LoVo (cell line): ENCODE results near the gene PYGB.

Experiments used
- DNase-seq: peaks from one replicate; pipeline ENCODE4 v3.0.0-alpha.2; 2016; ENCODE audit warnings: low spot score

The PYGB gene

DNA sequence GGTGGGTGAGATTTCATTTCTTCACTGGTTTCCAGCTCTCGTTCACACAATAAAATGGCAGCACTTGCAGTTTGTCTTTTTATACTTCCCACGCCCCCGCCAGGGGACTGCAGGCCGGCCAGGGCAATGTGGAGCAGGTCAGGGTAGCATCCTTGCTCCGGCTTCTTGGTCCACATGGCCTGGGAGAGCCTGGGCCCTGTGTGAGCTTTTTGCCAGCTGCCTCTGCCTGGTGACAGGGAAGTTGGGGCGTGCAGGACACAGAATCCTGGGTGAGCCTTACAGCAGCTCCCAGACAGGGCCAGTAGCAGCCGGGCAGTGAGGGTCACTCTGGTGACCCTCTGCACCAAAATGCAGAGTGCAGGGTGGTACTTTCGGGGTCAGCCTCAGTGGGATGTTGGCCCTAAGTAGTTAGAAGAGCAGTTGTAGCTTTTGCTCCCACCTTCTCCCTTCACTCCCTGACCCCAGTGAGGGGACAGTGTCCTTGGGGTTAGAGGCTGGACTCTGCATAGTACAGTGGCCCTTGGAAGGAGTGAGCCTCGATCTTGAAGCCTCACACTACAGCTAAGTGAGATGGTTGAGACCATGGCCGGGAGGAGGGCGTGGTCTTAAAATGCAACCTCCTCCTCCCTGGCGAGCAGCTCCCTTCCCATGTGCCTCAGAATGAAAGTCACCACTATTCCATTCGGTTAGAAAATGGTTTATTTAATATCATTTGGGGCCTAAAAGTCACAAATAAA is 23.8 kb downstream of the PYGB start:
- no peak for DNase-seq

DNA sequence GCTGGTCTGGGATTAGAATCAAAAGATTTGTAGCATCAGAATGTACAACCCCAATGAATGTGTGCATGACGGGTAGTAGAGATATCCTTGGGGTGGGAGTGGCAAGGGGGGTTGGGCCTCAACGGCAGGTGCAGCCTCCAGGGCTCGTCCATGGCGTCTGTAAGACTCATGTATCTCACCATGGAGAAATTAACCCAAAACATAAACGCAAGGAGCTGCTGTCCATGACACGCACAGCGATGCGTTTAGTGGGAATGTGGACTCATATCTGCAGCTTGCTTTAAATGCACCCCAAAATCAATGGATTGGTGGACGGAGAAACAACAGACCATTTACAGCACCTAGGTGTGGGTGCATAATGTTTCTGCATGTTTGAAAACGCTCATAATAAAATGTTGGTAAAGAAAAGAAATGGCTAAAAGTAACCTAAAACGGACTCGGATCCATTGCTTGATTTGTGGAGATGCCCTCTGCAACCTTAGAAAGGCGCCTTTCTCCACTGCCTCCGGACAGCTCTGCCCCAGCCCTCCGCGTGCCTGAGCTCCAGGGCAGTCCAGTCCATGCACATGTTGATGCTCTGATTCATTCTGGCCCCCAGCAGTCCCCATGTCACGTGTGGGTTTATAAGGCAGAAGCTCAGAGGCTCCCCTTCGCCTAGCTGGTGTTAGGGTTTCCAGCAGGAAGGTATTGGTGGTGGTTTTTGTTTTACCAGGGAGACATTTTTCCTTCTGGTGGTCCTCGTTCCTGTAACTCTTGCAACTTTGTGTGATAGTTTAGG is 24.5 kb downstream of the PYGB start:
- no peak for DNase-seq

DNA sequence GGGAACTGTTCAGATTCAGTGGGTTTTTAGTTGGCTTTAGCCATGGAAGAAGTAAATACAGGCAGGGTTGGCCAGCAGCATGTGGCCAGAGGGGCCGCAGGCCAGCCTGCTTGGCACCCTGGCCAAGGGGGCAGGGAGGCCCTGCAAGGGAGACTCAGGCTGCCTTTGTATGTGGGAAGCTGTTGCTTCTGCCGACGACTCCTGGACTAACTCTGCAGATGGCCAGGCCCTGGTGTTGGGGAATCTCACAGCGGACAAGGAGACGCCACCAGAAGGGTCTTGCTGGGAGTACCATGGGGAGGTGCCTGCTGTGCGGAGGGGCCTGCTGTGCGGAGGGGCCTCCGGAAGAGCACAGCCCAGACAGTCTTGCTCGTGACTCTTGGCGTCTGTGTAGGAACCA is 25.2 kb downstream of the PYGB start:
- DNase-seq, result no peak

DNA sequence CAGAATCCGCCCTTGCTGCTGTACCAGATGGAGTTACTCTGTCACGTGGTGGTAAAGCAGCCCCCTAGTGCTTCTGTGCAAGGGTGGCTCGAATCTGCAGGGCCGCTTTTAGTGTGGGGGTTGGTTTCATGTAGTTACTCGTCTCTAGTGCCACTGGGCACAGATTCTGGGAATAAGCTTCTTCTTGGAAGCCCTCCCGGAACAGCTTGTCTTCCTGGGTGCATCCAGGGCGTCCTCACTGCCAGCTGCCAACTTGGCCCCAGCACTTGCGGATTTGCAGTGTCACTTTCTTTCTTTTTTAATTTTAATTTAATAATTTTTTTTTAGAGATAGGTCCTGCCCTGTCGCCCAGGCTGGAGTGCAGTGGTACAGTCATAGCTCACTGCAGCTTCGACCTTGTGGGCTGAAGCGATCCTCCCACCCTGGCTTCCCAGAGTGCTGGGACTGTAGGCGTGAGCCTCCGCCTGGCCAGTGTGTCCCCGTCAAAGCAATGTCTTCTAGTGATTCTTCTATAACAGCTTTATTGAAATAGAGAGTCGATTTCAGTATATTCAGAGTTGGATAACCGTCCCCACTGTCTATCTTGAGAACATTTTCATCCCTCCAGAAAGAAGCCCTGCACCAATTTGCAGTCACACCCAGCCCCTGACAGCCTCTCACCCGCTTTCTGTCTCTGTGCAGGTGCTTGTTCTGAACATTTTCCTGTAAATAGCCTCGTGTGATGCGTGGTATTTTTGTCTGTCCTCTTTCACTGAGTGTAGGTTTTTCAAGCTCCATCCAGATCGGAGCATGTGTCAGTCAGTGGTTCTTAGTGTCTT is 25.9 kb downstream of the PYGB start:
- DNase-seq, result no peak

DNA sequence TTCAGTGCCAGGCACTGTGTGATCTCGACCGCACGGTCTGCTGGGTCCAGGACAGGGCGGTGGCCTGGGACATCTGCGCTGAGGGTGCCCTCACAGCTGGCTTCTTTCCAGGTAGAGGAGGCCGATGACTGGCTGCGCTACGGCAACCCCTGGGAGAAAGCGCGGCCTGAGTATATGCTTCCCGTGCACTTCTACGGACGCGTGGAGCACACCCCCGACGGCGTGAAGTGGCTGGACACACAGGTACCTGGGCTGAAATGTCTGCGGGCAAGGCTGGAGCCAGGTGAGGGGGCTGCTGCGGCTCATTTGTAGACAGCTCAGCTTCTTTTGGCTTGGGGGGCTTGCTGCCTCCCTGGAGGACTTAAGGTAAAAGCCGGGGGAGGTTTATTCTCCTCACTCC is 26.6 kb downstream of the PYGB start:
- no peak for DNase-seq

DNA sequence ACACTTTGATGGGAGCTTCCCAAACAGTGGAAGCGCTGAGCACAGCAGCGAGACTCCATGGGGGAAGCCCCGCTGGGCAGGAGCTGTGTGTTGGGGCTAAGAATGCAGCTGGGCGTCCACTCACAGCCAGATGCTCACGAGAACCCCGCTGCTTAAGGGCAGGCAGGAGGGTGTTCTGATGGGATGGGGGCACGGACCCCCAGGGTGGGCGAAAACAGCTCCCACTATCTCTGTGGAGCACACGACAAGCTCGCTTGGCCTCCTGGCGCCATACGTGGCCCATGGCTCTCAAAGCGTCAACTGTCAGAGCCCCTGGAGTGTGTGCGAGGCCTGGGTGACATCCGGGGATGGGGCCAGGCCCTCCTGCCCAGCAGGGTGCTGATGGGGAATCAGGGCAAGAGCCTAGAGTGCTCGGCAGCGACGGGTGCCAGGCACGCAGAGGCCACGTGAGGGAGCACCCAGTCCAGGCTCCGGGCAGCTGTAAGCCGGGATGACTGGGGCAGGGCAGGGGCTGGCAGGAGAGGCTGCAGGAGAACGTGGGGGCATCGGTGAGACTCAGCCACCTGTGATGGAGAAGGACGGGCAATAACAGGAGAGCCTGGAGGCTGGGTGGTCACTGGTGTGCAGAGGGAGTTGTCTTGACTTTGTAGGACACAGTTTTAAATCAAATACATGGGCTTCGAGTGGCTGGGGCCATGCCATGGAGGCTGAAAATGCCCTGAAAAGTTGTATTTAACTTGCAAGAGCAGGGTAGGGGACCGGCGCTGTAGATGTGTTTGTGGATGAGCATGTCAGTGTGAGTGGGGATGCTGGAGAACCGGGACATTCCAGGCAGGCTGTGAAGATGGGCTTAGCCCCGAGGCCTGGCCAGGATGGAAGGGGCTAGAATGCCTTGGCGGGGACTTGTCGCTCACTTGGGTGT is 27.3 kb downstream of the PYGB start:
- DNase-seq, result no peak

DNA sequence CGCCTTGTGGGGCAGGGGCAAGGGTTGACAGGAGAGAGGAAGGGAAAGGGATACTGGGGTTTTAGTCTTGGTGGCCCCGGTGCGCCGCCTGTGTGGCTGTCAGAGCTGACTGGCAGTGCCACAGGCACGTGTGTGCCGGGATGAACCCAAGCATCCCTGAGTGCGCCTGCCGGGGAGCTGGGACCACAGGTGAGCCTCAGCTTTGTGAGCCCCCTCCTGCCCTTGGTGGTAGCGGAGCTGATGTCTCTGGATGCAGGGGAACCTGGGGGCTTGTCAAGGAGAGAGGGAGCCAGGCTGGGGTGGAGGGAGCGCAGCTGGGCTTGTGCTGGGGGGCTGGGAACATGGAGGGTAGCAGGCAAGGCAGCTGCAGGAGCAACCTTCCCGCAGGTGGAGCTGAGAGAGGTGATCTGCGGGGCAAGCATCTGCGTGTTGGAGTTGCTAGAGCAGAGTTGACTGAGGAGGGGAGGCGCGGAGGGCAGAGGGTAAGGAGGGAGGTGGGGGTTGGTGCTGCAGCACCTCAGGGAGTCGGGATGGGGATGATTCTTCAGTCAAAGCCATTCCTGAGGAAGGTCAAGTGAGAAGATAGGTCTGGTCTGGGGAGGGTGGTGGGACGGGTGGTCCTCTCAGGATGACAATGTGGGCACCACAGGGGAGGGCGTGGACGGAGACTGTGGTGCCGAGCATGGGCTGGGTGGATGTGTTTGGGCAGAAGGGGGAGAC is 28.1 kb downstream of the PYGB start:
- no peak for DNase-seq

DNA sequence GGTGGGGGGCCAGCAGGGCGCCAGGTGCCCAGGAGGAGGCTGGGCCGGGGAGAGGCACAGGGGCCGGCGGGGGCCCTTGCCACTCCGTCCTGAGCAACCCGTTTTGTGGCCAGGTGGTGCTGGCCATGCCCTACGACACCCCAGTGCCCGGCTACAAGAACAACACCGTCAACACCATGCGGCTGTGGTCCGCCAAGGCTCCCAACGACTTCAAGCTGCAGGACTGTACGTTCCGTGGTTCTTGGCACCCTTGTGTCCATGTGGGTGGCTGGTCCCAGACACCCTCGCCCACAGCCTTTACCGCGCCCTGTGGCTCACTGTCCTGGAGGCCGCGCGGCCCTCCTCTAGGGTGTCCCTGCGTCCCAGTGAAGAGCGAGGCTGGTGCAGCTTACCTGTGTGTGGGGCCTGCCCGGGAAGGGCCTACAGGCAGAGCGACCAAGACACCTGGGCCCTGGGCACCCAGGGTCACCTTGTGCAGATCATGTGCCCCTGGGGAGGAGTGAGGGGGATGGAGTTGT is 28.7 kb downstream of the PYGB start:
- no peak for DNase-seq

DNA sequence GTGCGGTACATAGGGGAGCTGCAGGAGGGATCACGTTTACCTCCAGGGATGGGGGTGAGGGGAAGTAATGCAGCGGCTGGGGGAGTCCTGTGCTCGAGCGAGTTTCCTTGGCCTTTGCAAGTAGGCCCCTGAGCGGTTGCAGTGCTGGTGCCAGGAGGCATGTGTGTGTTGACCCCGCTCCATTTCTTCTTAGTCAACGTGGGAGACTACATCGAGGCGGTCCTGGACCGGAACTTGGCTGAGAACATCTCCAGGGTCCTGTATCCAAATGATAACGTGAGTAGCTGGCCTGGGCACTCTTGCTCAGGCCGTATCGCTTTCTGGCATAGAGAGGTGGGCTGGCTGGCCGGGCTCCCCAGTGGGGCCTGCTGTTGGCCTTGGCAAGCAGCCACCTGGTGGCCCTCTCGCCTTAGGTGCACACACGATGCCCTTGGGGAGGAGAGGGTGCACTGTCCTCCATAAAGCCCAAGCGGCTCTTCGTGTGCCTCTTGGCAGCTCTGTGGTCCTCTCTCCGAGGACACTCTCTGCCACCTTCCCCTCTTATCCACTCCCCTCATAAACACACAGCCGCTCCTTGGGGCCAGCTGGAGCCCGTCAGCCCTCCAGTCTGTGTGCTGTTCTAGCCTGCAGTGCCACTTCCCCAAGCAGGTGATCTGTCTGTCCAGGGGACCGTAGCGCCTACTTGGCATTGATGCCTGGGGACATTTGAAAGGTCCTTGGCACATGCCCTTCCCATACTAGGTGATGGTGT is 29.3 kb downstream of the PYGB start:
- no peak for DNase-seq

DNA sequence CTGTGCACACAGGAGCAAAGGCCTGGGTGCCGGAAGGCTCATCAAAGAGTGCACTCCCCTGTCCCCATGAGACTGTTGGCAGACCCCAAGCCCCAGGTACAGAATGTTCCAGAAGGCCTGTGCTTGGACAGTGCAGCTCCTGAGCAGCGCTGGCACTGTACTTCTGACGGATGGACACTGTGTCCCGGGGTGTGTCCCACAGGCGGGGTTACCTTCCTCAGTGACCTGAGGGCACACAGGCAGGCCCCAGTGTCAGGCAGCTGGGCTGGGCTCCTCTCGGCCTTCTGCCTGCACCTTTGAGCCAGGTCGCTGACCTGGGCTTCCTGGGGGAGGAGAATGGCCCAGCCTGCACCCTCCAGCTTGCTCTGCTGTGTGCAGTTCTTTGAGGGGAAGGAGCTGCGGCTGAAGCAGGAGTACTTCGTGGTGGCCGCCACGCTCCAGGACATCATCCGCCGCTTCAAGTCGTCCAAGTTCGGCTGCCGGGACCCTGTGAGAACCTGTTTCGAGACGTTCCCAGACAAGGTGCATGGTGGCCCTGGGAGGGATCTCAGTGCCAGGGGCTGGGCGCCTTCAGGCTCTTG is 30.1 kb downstream of the PYGB start:
- DNase-seq, result no peak

DNA sequence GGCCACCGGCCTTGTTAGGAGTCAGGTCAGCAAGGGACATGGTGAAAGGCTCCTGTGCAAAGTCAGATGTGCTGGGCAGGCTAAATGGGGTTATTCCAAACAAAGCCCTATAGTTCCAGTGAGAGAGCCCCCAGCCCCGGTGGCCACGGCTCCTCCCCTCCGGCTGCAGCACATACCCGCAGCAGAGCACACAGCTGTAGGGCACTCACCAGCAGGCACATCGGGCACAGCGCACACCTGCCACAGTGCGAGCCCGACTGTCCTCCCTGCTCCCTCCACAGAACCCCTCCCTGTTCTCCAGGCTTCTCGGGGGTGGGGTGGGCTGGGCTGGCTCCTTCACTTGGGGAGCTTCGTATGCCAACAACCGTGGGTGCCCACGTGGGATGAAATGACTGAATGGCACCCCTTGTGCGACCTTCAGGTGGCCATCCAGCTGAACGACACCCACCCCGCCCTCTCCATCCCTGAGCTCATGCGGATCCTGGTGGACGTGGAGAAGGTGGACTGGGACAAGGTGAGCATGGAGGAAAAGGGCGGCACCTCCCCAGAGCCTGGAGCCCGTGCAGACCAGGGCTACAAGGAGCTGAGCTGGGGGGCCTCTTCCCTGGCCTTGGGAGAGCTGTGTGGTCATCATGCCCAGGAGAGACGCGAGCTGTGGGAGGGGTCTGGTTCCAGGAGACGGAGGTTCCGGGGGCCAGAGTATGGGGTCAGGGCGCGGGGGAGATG is 30.9 kb downstream of the PYGB start:
- no peak for DNase-seq

DNA sequence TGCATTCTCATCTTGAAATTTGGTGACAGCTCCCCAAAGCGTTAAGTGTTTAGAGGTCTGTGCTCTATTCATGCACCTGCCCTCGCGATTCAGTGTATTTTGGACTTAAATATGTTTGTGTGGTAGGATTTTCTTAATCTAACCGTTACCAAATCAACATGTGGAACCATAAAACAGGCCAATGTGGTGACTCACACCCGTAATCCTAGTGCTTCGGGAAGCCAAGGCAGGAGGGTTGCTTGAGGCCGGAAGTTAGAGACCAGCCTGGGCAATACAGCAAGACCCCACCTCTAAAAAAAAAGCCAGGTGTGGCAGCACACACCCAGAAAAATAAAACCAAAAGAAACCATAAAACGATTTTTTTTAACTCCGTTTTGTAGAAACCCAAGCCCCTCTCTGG is 31.5 kb downstream of the PYGB start:
- no peak for DNase-seq

DNA sequence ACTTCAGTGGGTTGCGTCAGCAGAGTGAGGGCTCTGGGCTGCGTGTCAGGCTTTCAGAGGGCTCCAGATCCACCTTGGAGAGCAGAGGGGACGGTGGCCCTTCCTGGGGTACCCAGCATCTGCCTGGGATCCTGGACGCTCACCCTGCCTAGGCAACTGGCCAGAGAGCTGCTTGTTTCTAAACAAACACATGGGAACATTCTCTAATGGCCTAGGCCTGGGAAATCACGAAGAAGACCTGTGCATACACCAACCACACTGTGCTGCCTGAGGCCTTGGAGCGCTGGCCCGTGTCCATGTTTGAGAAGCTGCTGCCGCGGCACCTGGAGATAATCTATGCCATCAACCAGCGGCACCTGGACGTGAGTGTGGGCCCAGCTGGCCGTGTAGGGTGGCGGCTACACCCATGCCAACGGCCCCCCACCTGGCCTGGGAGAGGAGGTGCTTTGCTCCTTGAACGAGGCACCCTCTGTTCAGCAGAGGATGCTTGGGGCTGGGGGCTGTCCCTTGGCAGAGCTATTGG is 32.2 kb downstream of the PYGB start:
- no peak for DNase-seq

DNA sequence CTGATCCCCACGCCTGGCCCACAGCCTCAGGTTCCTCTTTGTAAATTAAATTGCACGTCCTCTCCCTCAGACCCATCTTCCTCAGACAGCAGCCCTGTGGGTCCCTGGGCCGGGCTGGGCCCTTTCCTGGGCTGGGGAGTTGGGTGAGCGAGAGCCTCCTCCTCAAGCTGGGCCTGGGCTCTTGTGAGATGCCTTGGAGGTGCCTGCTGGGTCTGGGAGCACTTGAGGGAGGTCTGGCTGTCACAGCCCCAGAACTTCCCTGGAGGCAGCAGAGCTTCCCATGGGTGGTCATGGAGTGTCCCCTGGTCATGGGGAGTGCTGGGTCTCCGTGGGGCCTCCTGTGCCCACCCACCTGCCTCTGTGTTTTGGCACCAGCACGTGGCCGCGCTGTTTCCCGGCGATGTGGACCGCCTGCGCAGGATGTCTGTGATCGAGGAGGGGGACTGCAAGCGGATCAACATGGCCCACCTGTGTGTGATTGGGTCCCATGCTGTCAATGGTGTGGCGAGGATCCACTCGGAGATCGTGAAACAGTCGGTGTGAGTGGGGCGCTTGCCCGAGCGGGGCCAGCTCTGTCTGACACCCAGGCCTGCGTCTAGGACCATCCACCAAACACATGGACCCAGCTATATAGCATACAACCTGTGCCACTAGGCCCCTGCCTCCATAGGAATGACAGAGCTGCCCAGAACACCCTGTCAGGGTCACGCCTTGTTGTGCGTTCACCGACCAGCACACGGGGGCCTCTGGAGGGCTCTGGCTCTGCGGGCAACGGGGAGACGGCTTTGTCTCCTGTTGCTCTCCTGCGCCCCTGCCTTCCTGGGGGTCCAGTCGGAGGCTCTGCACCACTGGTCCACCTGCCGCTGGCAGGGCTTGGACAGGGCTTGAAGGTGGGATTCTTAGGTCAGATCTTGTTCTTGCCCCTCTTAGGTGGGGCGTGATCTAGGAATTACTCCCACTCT is 33.0 kb downstream of the PYGB start:
- no peak for DNase-seq

DNA sequence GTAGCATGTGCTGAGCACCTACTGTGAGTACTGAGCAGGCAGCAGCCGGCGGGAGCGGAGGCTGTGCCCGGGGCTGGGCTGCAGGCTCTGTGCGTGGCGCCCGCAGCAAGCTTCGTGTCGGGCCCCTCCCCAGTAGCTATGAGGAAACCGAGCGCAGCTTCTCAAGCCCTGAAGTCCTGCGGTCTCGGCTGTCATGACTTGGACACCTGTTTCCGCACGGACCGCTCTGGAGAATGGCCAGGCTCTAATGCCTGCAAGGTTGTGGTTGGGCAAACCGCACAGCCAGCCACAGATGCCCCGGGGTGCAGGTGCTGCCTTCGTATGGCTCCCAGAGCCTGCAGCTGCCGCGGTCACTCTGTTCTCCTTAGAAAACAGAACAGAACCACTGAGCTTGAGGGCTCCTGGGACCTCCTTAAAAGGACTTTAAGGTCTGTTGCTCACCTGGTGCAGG is 33.7 kb downstream of the PYGB start:
- DNase-seq, result no peak

DNA sequence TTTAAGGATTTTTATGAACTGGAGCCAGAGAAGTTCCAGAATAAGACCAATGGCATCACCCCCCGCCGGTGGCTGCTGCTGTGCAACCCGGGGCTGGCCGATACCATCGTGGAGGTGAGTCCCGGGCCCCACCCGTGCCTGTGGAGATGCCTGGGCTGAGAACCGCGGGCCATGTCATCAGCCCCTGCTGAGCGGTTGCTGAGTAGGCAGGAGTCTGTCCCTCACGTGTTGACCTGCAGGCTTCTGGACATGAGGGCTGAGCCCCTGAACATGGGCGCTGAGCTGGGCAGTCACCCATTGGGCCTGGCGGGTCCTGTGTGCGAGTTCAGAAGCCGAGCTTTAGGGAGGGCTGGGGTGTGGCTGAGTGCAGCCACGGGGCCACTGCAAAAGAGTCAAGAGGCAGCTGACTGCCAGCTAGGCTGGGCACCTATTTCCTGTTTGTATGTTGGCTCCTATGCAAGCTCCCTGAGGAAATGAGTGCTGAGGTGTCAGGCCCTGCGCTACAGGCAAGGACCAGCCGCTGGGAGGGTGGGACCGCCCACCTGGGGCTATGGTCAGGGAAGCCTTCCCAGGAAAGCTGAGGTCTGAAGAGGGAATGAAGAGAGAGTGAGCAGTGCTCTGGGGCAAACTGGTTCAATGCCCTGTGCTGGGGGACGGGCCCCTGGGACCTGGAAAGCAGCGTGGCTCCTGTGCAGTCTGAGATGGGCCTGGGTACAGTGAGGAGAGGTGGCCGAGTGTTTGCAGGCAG is 34.3 kb downstream of the PYGB start:
- DNase-seq, result no peak

DNA sequence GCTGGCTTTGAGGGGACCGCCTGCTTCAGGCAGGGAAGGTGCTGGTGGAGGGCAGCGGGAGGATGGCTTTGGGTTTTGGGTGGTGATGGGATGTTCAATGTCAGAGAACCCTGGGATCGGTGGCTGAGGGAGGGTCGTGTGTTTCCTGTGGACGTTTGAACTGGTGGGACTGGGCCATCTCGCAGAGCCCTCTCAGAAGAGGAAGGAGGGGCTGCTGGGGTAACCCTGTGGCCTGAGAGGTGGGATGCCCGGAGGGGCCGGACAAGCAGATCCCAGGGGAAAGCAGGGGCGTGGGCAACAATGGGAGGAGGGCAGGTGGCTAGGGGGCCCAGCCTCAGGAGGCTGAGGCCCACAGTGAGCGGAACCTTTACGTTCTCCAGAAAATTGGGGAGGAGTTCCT is 34.9 kb downstream of the PYGB start:
- DNase-seq, result no peak
